Measurements from ENCODE around the gene CCDC177. TPM values are rescaled to one million over a fixed set of nuclear protein-coding genes. Genes with fewer than 3 reads are reported as not detected.

The CCDC177 gene
- polyA plus RNA-seq, 3 donors = not detected

- no peak overlapping the region for H3K9ac ChIP-seq (ENCODE audit: insufficient read depth, low read length, poor library complexity, severe bottlenecking)
- no peaks in the 10 kb centered on the region for H3K9me3 ChIP-seq (replicated peaks in 1 of 2; ENCODE audit: control insufficient read depth in 1 of 2, insufficient read depth in 1 of 2, low read length in 2 of 2)
- no peak overlapping the region for H3K4me2 ChIP-seq (replicated peaks; ENCODE audit: extremely low read depth, low read length, poor library complexity, severe bottlenecking)
- H3K4me1 ChIP-seq (ENCODE audit: control insufficient read depth in 1 of 2, insufficient read depth in 2 of 2, low read length in 2 of 2) = peaks cover 12 to 20% of the 10 kb centered on the region in 2 donors
- no peak overlapping the region for H3K4me3 ChIP-seq (replicated peaks in 1 of 3; ENCODE audit: low read depth in 2 of 3, low read length in 3 of 3)
- Mint-ChIP-seq H3K4me1 (peaks cover 26% of the 10 kb centered on the region), H3K27ac (no peak overlapping the region), H3K27me3 (ENCODE audit: low read depth in 3 of 3) (peaks cover 27 to 47% (median 36%) of the 10 kb centered on the region in 3 donors), H3K36me3 (no peaks in the 10 kb centered on the region), H3K9me3 (peaks cover 0 to 2% (median 0%) of the 10 kb centered on the region in 7 donors), H3K4me3 (peak overlapping the region in 1 of 2 donors; percentile 46)
- no peak overlapping the region for H3K27ac ChIP-seq (ENCODE audit: low read depth in 1 of 2, low read length in 2 of 2)
- intact Hi-C loops (cut with micrococcal nuclease) = no loop called here
- H2AFZ ChIP-seq (ENCODE audit: insufficient read depth, low read depth, low read length, poor library complexity, severe bottlenecking) = no peak overlapping the region
- no peaks in the 10 kb centered on the region for H3K36me3 ChIP-seq (replicated peaks in 1 of 2; ENCODE audit: control insufficient read depth in 1 of 2, insufficient read depth in 2 of 2, low read length in 2 of 2)
- H3K27me3 ChIP-seq (ENCODE audit: control insufficient read depth in 2 of 2, insufficient read depth in 2 of 2, low read length in 2 of 2) = peaks cover 3 to 35% of the 10 kb centered on the region in 2 donors
- H3K79me2 ChIP-seq (ENCODE audit: insufficient read depth, low read length) = no peaks in the 10 kb centered on the region
- no peak for DNase-seq
- no peaks in the 10 kb centered on the region for H4K20me1 ChIP-seq (ENCODE audit: insufficient read depth, low read length)
- no peak for TF ChIP-seq CTCF (IDR thresholded peaks at IDR 0.05)
- WGBS (ENCODE audit: insufficient coverage) = no CpG with 5 or more reads among the region's 8 CpGs
These were observed 26.1 kb downstream of the CCDC177 start for GRCh38 chr14:69548566-69548965.

GRCh38 chr14:69547701-69548348 lies 26.8 kb downstream of the CCDC177 start:
- DNase-seq = peak in 1 of 3 donors; percentile 20
- Mint-ChIP-seq H3K27me3 (ENCODE audit: low read depth in 3 of 3) (peaks cover 27 to 46% (median 36%) of the 10 kb centered on the region in 3 donors), H3K27ac (no peak overlapping the region), H3K4me1 (peaks cover 28% of the 10 kb centered on the region), H3K9me3 (no peaks in the 10 kb centered on the region), H3K36me3 (no peaks in the 10 kb centered on the region), H3K4me3 (peak overlapping the region in 1 of 2 donors; percentile 60)
- Histone ChIP-seq H3K27me3 (ENCODE audit: control insufficient read depth in 2 of 2, insufficient read depth in 2 of 2, low read length in 2 of 2) (peaks cover 3 to 35% of the 10 kb centered on the region in 2 donors), H3K4me1 (ENCODE audit: control insufficient read depth in 1 of 2, insufficient read depth in 2 of 2, low read length in 2 of 2) (peaks cover 16 to 22% of the 10 kb centered on the region in 2 donors), H4K20me1 (ENCODE audit: insufficient read depth, low read length) (no peaks in the 10 kb centered on the region), H3K79me2 (ENCODE audit: insufficient read depth, low read length) (no peaks in the 10 kb centered on the region), H3K9me3 (replicated peaks in 1 of 2; ENCODE audit: control insufficient read depth in 1 of 2, insufficient read depth in 1 of 2, low read length in 2 of 2) (no peaks in the 10 kb centered on the region), H3K9ac (ENCODE audit: insufficient read depth, low read length, poor library complexity, severe bottlenecking) (no peak overlapping the region), H2AFZ (ENCODE audit: insufficient read depth, low read depth, low read length, poor library complexity, severe bottlenecking) (no peak overlapping the region), H3K4me3 (replicated peaks in 1 of 3; ENCODE audit: low read depth in 2 of 3, low read length in 3 of 3) (no peak overlapping the region), H3K27ac (ENCODE audit: low read depth in 1 of 2, low read length in 2 of 2) (no peak overlapping the region), H3K36me3 (replicated peaks in 1 of 2; ENCODE audit: control insufficient read depth in 1 of 2, insufficient read depth in 2 of 2, low read length in 2 of 2) (no peaks in the 10 kb centered on the region), H3K4me2 (replicated peaks; ENCODE audit: extremely low read depth, low read length, poor library complexity, severe bottlenecking) (no peak overlapping the region)
- TF ChIP-seq CTCF (IDR thresholded peaks at IDR 0.05) = peak; percentile 81
- intact Hi-C loops (cut with micrococcal nuclease) = no loop called here
- WGBS (ENCODE audit: insufficient coverage) = 17% methylated on average over 42 of the region's 46 CpGs
